Peyer's patch (tissue), 4 donors: ENCODE measurements around the gene ALPK1. TPM values are rescaled to one million over a fixed set of nuclear protein-coding genes. Genes with fewer than 3 reads are reported as not detected.

Experiments
- DNase-seq, 3 donors: peaks; one replicate each; pipeline ENCODE4 v3.0.0-alpha.2; 2017 to 2019
- H3K27ac ChIP-seq, 4 donors: fragments of 200-600 bp; sonication (generic); one replicate each; pipeline ENCODE4 v1.5.1; 2016 to 2019
- H3K27me3 ChIP-seq, 2 donors: fragments of 200-600 bp; sonication (generic); one replicate each; pipeline ENCODE4 v1.5.1; 2019
- H3K36me3 ChIP-seq, 3 donors: fragments of 200-600 bp; sonication (generic); one replicate each; pipeline ENCODE4 v1.5.1; 2016 to 2019
- H3K4me1 ChIP-seq, 4 donors: fragments of 200-600 bp; sonication (generic); one replicate each; pipeline ENCODE4 v1.5.1; 2016 to 2019
- H3K4me3 ChIP-seq, 4 donors: fragments of 200-600 bp; sonication (generic); 1 replicate in 3 of 4; 2 replicates in 1 of 4; pipeline ENCODE4 v1.5.1; 2016 to 2019; ENCODE audit warnings: mild to moderate bottlenecking in 1 of 4
- H3K9me3 ChIP-seq, 4 donors: fragments of 200-600 bp; sonication (generic); one replicate each; pipeline ENCODE4 v1.5.1; 2016 to 2019; ENCODE audit warnings: mild to moderate bottlenecking in 1 of 4
- CTCF ChIP-seq, 6 experiments: fragments of 450-650 bp in 4 of 6; fragments of 200-600 bp in 2 of 6; sonication (generic) in 1 of 6; IDR thresholded peaks; one replicate each; pipeline ENCODE4 v1.5.1; 2017 to 2019; ENCODE audit warnings: antibody characterized with exemption in 6 of 6, mild to moderate bottlenecking in 3 of 6, moderate library complexity in 1 of 6
- POLR2A ChIP-seq, 2 donors: fragments of 450-650 bp; IDR thresholded peaks; one replicate each; pipeline ENCODE4 v1.5.1; 2017; ENCODE audit warnings: antibody characterized with exemption in 2 of 2, mild to moderate bottlenecking in 2 of 2, moderate library complexity in 2 of 2
- total RNA-seq, 4 donors: library from RNA; depleted of rRNA; stranded (reverse); fragments of >200 nt; gene quantifications; one replicate each; pipeline ENCODE4 v1.1.0, GENCODE V29; 2016

The ALPK1 gene
- total RNA-seq, 4 donors from 2014 or later: 32.0 to 37.0 (median 36.2) TPM

- Histone ChIP-seq H3K27ac (no peak overlapping the region), H3K9me3 (no peaks in the 10 kb centered on the region), H3K4me1 (no peaks in the 10 kb centered on the region), H3K4me3 (no peak overlapping the region), H3K36me3 (no peaks in the 10 kb centered on the region), H3K27me3 (no peaks in the 10 kb centered on the region)
- DNase-seq: no peak
- TF ChIP-seq POLR2A (IDR thresholded peaks at IDR 0.05) (no peak), CTCF (IDR thresholded peaks at IDR 0.05) (no peak)
Measured at GRCh38 chr4:112371361-112371760, 74.2 kb downstream of the ALPK1 start.

GRCh38 chr4:112374850-112375249 is 77.7 kb downstream of the ALPK1 start:
- H3K4me1 ChIP-seq: no peaks in the 10 kb centered on the region
- TF ChIP-seq CTCF (IDR thresholded peaks at IDR 0.05) (no peak), POLR2A (IDR thresholded peaks at IDR 0.05) (no peak)
- DNase-seq: no peak
- no peaks in the 10 kb centered on the region for H3K9me3 ChIP-seq
- no peaks in the 10 kb centered on the region for H3K27me3 ChIP-seq
- H3K36me3 ChIP-seq: peaks cover 0 to 17% (median 0%) of the 10 kb centered on the region in 3 donors
- H3K4me3 ChIP-seq: no peak overlapping the region
- H3K27ac ChIP-seq: no peak overlapping the region

- peaks cover 0 to 23% (median 0%) of the 10 kb centered on the region in 3 donors for H3K36me3 ChIP-seq
- no peaks in the 10 kb centered on the region for H3K9me3 ChIP-seq
- H3K27me3 ChIP-seq: no peaks in the 10 kb centered on the region
- TF ChIP-seq POLR2A (IDR thresholded peaks at IDR 0.05): no peak
- no peak for TF ChIP-seq CTCF (IDR thresholded peaks at IDR 0.05)
- DNase-seq: no peak
- no peak overlapping the region for H3K27ac ChIP-seq
- no peaks in the 10 kb centered on the region for H3K4me1 ChIP-seq
- no peak overlapping the region for H3K4me3 ChIP-seq
Measured at GRCh38 chr4:112377171-112377570, 80.0 kb downstream of the ALPK1 start.

GRCh38 chr4:112377594-112378242 is 80.5 kb downstream of the ALPK1 start:
- TF ChIP-seq CTCF (IDR thresholded peaks at IDR 0.05) (no peak), POLR2A (IDR thresholded peaks at IDR 0.05) (no peak)
- no peaks in the 10 kb centered on the region for H3K27me3 ChIP-seq
- H3K4me3 ChIP-seq: no peak overlapping the region
- no peak overlapping the region for H3K27ac ChIP-seq
- no peak for DNase-seq
- no peaks in the 10 kb centered on the region for H3K9me3 ChIP-seq
- H3K4me1 ChIP-seq: no peaks in the 10 kb centered on the region
- peaks cover 0 to 23% (median 0%) of the 10 kb centered on the region in 3 donors for H3K36me3 ChIP-seq

- Histone ChIP-seq H3K36me3 (peaks cover 0 to 24% (median 0%) of the 10 kb centered on the region in 3 donors), H3K9me3 (no peaks in the 10 kb centered on the region), H3K4me3 (no peak overlapping the region), H3K4me1 (no peaks in the 10 kb centered on the region), H3K27me3 (no peaks in the 10 kb centered on the region), H3K27ac (no peak overlapping the region)
- no peak for DNase-seq
- TF ChIP-seq CTCF (IDR thresholded peaks at IDR 0.05): no peak
- TF ChIP-seq POLR2A (IDR thresholded peaks at IDR 0.05): no peak
Measured at GRCh38 chr4:112378243-112378620, 81.1 kb downstream of the ALPK1 start.
